ENCODE data around the gene TTLL10.

GRCh38 chr1:1222575-1223225 is 49.0 kb downstream of the TTLL10 start:
- TF ChIP-seq POLR2A (IDR thresholded peaks at IDR 0.05) (no peak), CTCF (IDR thresholded peaks at IDR 0.05) (no peak), POLR2AphosphoS5 (IDR thresholded peaks at IDR 0.05; ENCODE audit: insufficient read depth in 1 of 2, low read depth in 1 of 2) (no peak)

Data from vagina (tissue), 2 donors.